ENCODE data around the gene BICD1. TPM values are rescaled to one million over a fixed set of nuclear protein-coding genes. Genes with fewer than 3 reads are reported as not detected.
A peak's percentile ranks its signal among the peaks of the same experiment; 100 is the strongest.

BICD1 gene
- total RNA-seq, 1 donor from 2014 or later = 49.5 TPM

DNA sequence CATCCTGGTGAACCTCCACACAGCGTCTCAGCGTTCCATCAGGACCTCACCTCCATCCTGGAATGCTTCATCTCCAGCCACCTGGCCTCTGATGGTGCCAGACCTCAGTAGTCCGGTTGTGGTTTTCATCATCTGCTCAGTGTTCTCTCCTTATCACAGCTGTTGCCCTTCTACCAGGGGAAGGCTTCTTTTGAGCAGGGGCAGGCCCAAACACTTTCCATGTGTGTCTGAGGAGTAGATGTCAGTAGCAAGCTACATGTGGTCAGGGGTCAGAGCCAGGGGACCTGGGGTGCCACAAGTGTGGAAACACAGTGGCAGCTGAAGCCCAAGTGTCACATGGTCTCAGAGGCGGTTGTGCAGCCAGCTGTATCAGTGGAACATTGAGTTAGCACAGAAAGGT lies 262.6 kb downstream of the BICD1 start:
- Mint-ChIP-seq H3K36me3 (ENCODE audit: low read depth) (no peaks in the 10 kb centered on the region), H3K4me3 (no peak overlapping the region), H3K27me3 (ENCODE audit: low read depth) (no peaks in the 10 kb centered on the region), H3K9me3 (no peaks in the 10 kb centered on the region), H3K27ac (ENCODE audit: unreplicated experiment) (no peak overlapping the region), H3K4me1 (peaks cover 4% of the 10 kb centered on the region)
- TF ChIP-seq, protein P1, sequence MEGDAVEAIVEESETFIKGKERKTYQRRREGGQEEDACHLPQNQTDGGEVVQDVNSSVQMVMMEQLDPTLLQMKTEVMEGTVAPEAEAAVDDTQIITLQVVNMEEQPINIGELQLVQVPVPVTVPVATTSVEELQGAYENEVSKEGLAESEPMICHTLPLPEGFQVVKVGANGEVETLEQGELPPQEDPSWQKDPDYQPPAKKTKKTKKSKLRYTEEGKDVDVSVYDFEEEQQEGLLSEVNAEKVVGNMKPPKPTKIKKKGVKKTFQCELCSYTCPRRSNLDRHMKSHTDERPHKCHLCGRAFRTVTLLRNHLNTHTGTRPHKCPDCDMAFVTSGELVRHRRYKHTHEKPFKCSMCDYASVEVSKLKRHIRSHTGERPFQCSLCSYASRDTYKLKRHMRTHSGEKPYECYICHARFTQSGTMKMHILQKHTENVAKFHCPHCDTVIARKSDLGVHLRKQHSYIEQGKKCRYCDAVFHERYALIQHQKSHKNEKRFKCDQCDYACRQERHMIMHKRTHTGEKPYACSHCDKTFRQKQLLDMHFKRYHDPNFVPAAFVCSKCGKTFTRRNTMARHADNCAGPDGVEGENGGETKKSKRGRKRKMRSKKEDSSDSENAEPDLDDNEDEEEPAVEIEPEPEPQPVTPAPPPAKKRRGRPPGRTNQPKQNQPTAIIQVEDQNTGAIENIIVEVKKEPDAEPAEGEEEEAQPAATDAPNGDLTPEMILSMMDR (conservative IDR thresholded peaks at IDR 0.05) = no peak
- DNase-seq (ENCODE audit: low read depth, low spot score) = no peak

DNA sequence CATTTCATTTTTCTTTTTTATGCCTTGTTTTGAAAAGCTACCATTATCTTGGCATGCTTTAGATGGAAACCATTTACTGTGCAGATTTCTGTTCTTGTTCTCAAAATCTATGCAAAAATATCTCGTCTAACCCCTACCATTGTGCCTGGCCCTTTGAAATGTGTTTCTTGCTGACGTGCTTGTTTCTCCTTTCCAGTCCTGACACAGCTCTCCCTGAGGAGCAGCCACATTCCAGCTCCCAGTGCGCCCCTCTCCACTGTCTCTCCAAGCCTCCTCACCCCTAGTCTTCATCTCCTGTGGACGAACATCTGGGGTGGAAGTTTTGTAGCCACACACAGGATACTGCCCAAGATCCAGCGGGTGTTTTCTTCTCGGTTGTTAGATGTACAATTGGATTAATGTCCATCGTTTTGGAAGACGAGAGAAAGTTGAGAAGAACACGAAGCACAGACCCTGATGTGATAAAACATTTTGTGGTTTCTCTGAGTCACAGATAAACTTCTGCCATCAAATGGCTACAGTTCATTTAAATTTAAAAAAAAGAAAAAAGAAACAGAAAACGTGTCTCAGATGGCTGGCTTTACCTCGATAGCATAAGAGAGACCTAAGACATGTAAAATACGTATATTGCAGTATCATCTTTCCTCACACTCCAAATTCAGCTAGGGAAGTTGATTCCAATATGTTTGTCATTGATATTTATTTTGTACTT lies 270.9 kb downstream of the BICD1 start:
- TF ChIP-seq, protein P1 (conservative IDR thresholded peaks at IDR 0.05) = no peak
- no peaks in the 10 kb centered on the region for H3K4me1 Mint-ChIP-seq
- no peaks in the 10 kb centered on the region for H3K27me3 Mint-ChIP-seq (ENCODE audit: low read depth)
- H3K27ac Mint-ChIP-seq (ENCODE audit: unreplicated experiment) = peak overlapping the region; percentile 2
- H3K4me3 Mint-ChIP-seq = no peak overlapping the region
- H3K36me3 Mint-ChIP-seq (ENCODE audit: low read depth) = no peaks in the 10 kb centered on the region
- H3K9me3 Mint-ChIP-seq = no peaks in the 10 kb centered on the region
- DNase-seq (ENCODE audit: low read depth, low spot score) = no peak

DNA sequence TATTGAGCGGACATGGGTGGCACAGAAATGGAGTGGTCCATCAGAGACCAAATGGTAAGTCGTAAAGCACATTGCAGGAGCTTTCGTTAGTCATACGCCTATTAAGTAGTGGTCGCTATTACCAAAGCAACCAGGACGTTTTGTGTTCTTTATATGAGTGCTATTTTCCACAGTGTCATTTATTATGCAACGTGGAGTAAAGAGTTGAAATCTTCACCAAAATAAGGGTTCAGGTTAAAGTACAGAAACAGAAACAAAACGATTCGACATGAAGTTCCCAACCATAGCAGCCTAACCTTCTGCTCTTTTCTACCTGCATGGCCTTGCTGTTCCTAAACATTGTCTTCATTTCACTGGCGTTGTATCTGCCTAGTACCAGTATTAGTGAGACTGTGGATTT lies 272.6 kb downstream of the BICD1 start:
- TF ChIP-seq, protein P1 (conservative IDR thresholded peaks at IDR 0.05) = no peak
- H3K9me3 Mint-ChIP-seq = no peaks in the 10 kb centered on the region
- no peak overlapping the region for H3K4me3 Mint-ChIP-seq
- H3K27me3 Mint-ChIP-seq (ENCODE audit: low read depth) = no peaks in the 10 kb centered on the region
- H3K27ac Mint-ChIP-seq (ENCODE audit: unreplicated experiment) = no peak overlapping the region
- H3K4me1 Mint-ChIP-seq = peaks cover 4% of the 10 kb centered on the region
- H3K36me3 Mint-ChIP-seq (ENCODE audit: low read depth) = no peaks in the 10 kb centered on the region
- no peak for DNase-seq (ENCODE audit: low read depth, low spot score)

DNA sequence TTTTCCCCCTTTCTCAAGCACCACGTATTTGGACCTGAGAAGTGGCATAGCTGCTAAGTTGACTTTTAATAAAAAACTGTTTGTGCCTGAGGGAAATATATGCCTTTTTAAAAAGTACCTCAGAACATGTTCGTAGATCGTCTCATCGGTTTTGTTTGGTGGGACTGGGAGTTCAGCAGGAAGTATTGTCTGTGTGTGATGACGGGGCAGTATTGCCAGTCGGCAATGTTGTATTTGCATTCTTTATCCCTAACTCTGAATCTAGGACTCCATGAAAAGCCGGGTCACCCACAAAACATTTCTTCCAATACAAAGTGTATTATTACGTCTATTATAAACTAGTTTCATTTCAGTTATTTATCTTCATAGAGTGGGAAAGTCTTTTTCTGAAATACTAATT lies 273.0 kb downstream of the BICD1 start:
- Mint-ChIP-seq H3K4me3 (no peak overlapping the region), H3K9me3 (no peaks in the 10 kb centered on the region), H3K36me3 (ENCODE audit: low read depth) (no peaks in the 10 kb centered on the region), H3K27ac (ENCODE audit: unreplicated experiment) (no peak overlapping the region), H3K4me1 (peaks cover 4% of the 10 kb centered on the region), H3K27me3 (ENCODE audit: low read depth) (no peaks in the 10 kb centered on the region)
- DNase-seq (ENCODE audit: low read depth, low spot score) = no peak
- TF ChIP-seq, protein P1 (conservative IDR thresholded peaks at IDR 0.05) = no peak

DNA sequence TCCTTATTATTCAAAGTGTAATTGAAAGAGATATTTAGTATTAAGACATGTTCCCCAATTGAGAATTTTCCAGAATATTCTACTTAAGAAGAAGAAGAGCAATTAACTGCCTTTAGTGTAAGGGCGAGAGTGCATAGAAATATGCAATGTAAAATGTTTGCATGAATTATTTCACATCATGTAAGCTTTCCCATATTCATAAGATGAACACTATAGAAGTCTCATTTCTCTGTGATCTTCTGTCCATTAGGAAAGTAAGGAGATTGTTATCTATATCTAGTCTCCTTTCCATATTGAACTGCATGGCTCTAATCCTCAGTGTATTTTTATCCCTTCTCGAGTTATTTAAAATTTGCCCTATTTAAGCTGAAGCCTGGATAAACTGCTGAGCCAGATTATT lies 275.6 kb downstream of the BICD1 start:
- H3K4me1 Mint-ChIP-seq = peaks cover 4% of the 10 kb centered on the region

More for the DNA sequence above, 275.6 kb downstream of the BICD1 start:
- Mint-ChIP-seq H3K9me3 (no peaks in the 10 kb centered on the region), H3K27me3 (ENCODE audit: low read depth) (no peaks in the 10 kb centered on the region), H3K4me3 (no peak overlapping the region), H3K36me3 (ENCODE audit: low read depth) (no peaks in the 10 kb centered on the region), H3K27ac (ENCODE audit: unreplicated experiment) (no peak overlapping the region)
- no peak for DNase-seq (ENCODE audit: low read depth, low spot score)
- TF ChIP-seq, protein P1 (conservative IDR thresholded peaks at IDR 0.05) = no peak
